HEK293T (cell line): Measurements from ENCODE around the gene MORN1.

Experiments used
- CTCF ChIA-PET: fragments of 350-600 bp; formaldehyde crosslinking; extraction: SDS; loops from one replicate; lab custom pipeline; 2021; ENCODE audit warnings: antibody characterized with exemption, inconsistent platforms; lab: Yijun Ruan, JAX
- POLR2A ChIA-PET: fragments of 350-600 bp; formaldehyde crosslinking; extraction: SDS; loops from one replicate; lab custom pipeline; 2020; ENCODE audit warnings: antibody characterized with exemption, inconsistent platforms; lab: Yijun Ruan, JAX
- DNase-seq: peaks from one replicate; pipeline ENCODE4 v3.0.0; 2012; ENCODE audit warnings: mixed read lengths; ENCODE audit errors: extremely low spot score
- ARNT ChIP-seq: fragments of 450-650 bp; IDR thresholded peaks from 2 replicates; pipeline ENCODE4 v1.6.1; 2017; ENCODE audit warnings: mild to moderate bottlenecking
- BHLHE40 ChIP-seq: fragments of 450-650 bp; IDR thresholded peaks from 2 replicates; pipeline ENCODE4 v1.6.1; 2016; ENCODE audit warnings: mild to moderate bottlenecking, moderate library complexity, borderline replicate concordance
- CTBP1 ChIP-seq: fragments of 450-650 bp; IDR thresholded peaks from 2 replicates; pipeline ENCODE4 v1.6.1; 2016; ENCODE audit warnings: borderline replicate concordance
- ELF4 ChIP-seq: fragments of 450-650 bp; IDR thresholded peaks from 2 replicates; pipeline ENCODE4 v1.6.1; 2017; ENCODE audit warnings: antibody characterized with exemption
- FOXA1 ChIP-seq: fragments of 450-650 bp; IDR thresholded peaks from 2 replicates; pipeline ENCODE4 v1.6.1; 2016; ENCODE audit warnings: mild to moderate bottlenecking
- FOXK2 ChIP-seq: fragments of 450-650 bp; IDR thresholded peaks from 2 replicates; pipeline ENCODE4 v1.6.1; 2016; ENCODE audit warnings: mild to moderate bottlenecking
- FOXM1 ChIP-seq: fragments of 450-650 bp; IDR thresholded peaks from 2 replicates; pipeline ENCODE4 v1.6.1; 2017; ENCODE audit warnings: mild to moderate bottlenecking, borderline replicate concordance
- HDGF ChIP-seq: fragments of 450-650 bp; IDR thresholded peaks from 2 replicates; pipeline ENCODE4 v1.6.1; 2017; ENCODE audit warnings: antibody characterized with exemption, borderline replicate concordance
- L3MBTL2 ChIP-seq: fragments of 450-650 bp; conservative IDR thresholded peaks from 2 replicates; pipeline ENCODE4 v1.6.1; 2016; ENCODE audit warnings: mild to moderate bottlenecking
- LEF1 ChIP-seq: fragments of 450-650 bp; IDR thresholded peaks from 2 replicates; pipeline ENCODE4 v1.6.1; 2017; ENCODE audit warnings: mild to moderate bottlenecking, borderline replicate concordance
- NFRKB ChIP-seq: fragments of 450-650 bp; IDR thresholded peaks from 2 replicates; pipeline ENCODE4 v1.6.1; 2016; ENCODE audit warnings: mild to moderate bottlenecking, moderate library complexity
- PKNOX1 ChIP-seq: fragments of 450-650 bp; IDR thresholded peaks from 2 replicates; pipeline ENCODE4 v1.6.1; 2016
- SP1 ChIP-seq: fragments of 450-650 bp; IDR thresholded peaks from 2 replicates; pipeline ENCODE4 v1.6.1; 2017
- SUZ12 ChIP-seq: fragments of 450-650 bp; IDR thresholded peaks from 2 replicates; pipeline ENCODE4 v1.6.1; 2016; ENCODE audit warnings: mild to moderate bottlenecking
- TARDBP ChIP-seq: fragments of 450-650 bp; IDR thresholded peaks from 2 replicates; pipeline ENCODE4 v1.6.1; 2016
- ZNF384 ChIP-seq: fragments of 450-650 bp; IDR thresholded peaks from 2 replicates; pipeline ENCODE4 v1.6.1; 2016

The MORN1 gene

GRCh38 chr1:2278591-2279209 lies 112.7 kb downstream of the MORN1 start:
- ChIA-PET CTCF (no interaction called here), POLR2A (no interaction called here)

GRCh38 chr1:2277741-2278488 lies 113.4 kb downstream of the MORN1 start:
- TF ChIP-seq SP1 (no peak), ZNF384 (no peak), BHLHE40 (no peak), FOXA1 (no peak), ARNT (no peak), SUZ12 (no peak), CTBP1 (no peak), FOXK2 (no peak), PKNOX1 (no peak), HDGF (no peak)
- no peak for DNase-seq
- ChIA-PET CTCF (no interaction called here), POLR2A (no interaction called here)

More at GRCh38 chr1:2278591-2279209, 112.7 kb downstream of the MORN1 start:
- TF ChIP-seq CTBP1: no peak
- no peak for TF ChIP-seq LEF1
- TF ChIP-seq FOXK2: no peak
- no peak for TF ChIP-seq FOXA1
- TF ChIP-seq ELF4: no peak
- no peak for TF ChIP-seq NFRKB
- TF ChIP-seq SUZ12: no peak
- TF ChIP-seq SP1: no peak
- TF ChIP-seq TARDBP: no peak
- no peak for TF ChIP-seq ARNT
- no peak for TF ChIP-seq HDGF
- TF ChIP-seq L3MBTL2: no peak
- no peak for TF ChIP-seq PKNOX1
- no peak for TF ChIP-seq ZNF384
- TF ChIP-seq FOXM1: no peak
- DNase-seq: no peak

GRCh38 chr1:2276803-2277580 lies 114.4 kb downstream of the MORN1 start:
- no peak for DNase-seq
- CTCF ChIA-PET: interaction anchor here (0.6 kb wide), 1 partner anchor 863 kb away, joined by 7 read pairs; no protein-coding TSS in a partner anchor
- POLR2A ChIA-PET: interaction anchor here (0.9 kb wide), 1 partner anchor 10 kb away, joined by 3 read pairs; no protein-coding TSS in a partner anchor
- no peak for TF ChIP-seq FOXA1
- no peak for TF ChIP-seq SP1
- TF ChIP-seq LEF1: no peak
- no peak for TF ChIP-seq ELF4
- TF ChIP-seq PKNOX1: no peak
- no peak for TF ChIP-seq L3MBTL2
- TF ChIP-seq HDGF: no peak

GRCh38 chr1:2275796-2276536 lies 115.4 kb downstream of the MORN1 start:
- TF ChIP-seq FOXA1 (no peak), FOXK2 (no peak), BHLHE40 (no peak), ARNT (no peak), L3MBTL2 (no peak), HDGF (no peak), SP1 (no peak), ELF4 (no peak), LEF1 (no peak), TARDBP (no peak), SUZ12 (no peak), ZNF384 (no peak), NFRKB (no peak), FOXM1 (no peak), PKNOX1 (no peak)
- DNase-seq: no peak
- POLR2A ChIA-PET: interaction anchor here (0.9 kb wide), 1 partner anchor 9 kb away, joined by 3 read pairs; no protein-coding TSS in a partner anchor
- CTCF ChIA-PET: interaction anchor here (1.2 kb wide), 1 partner anchor 81 kb away, joined by 4 read pairs; the partner anchor contains the start of gene FAAP20
